ENCODE results near the gene XXYLT1.

Gene XXYLT1

GRCh38 chr3:195267096-195267495 is 3.9 kb downstream of the XXYLT1 start:
- no peak for DNase-seq (ENCODE audit: low read depth in 2 of 2, low spot score in 1 of 2)

- DNase-seq (ENCODE audit: low read depth in 2 of 2, low spot score in 1 of 2): no peak
These were observed 4.5 kb downstream of the XXYLT1 start for GRCh38 chr3:195266428-195266827.

- DNase-seq (ENCODE audit: low read depth in 2 of 2, low spot score in 1 of 2): no peak
These were observed 5.5 kb downstream of the XXYLT1 start for GRCh38 chr3:195265363-195265976.

GRCh38 chr3:195263925-195264600 is 6.9 kb downstream of the XXYLT1 start:
- DNase-seq (ENCODE audit: low read depth in 2 of 2, low spot score in 1 of 2): no peak

- no peak for DNase-seq (ENCODE audit: low read depth in 2 of 2, low spot score in 1 of 2)
These were observed 7.6 kb downstream of the XXYLT1 start for GRCh38 chr3:195263193-195263924.

GRCh38 chr3:195261925-195262324 is 9.0 kb downstream of the XXYLT1 start:
- no peak for DNase-seq (ENCODE audit: low read depth in 2 of 2, low spot score in 1 of 2)

GRCh38 chr3:195260280-195260905 is 10.6 kb downstream of the XXYLT1 start:
- no peak for DNase-seq (ENCODE audit: low read depth in 2 of 2, low spot score in 1 of 2)

- DNase-seq (ENCODE audit: low read depth in 2 of 2, low spot score in 1 of 2): peak; percentile 72 to 78
These were observed 11.3 kb downstream of the XXYLT1 start for GRCh38 chr3:195259475-195260279.

GRCh38 chr3:195259154-195259474 is 11.8 kb downstream of the XXYLT1 start:
- DNase-seq (ENCODE audit: low read depth in 2 of 2, low spot score in 1 of 2): no peak

GRCh38 chr3:195258449-195259153 is 12.4 kb downstream of the XXYLT1 start:
- DNase-seq (ENCODE audit: low read depth in 2 of 2, low spot score in 1 of 2): no peak

GRCh38 chr3:195257454-195258448 is 13.2 kb downstream of the XXYLT1 start:
- no peak for DNase-seq (ENCODE audit: low read depth in 2 of 2, low spot score in 1 of 2)

- no peak for DNase-seq (ENCODE audit: low read depth in 2 of 2, low spot score in 1 of 2)
These were observed 14.1 kb downstream of the XXYLT1 start for GRCh38 chr3:195256639-195257453.

- no peak for DNase-seq (ENCODE audit: low read depth in 2 of 2, low spot score in 1 of 2)
These were observed 15.1 kb downstream of the XXYLT1 start for GRCh38 chr3:195255571-195256501.

- DNase-seq (ENCODE audit: low read depth in 2 of 2, low spot score in 1 of 2): no peak
These were observed 15.8 kb downstream of the XXYLT1 start for GRCh38 chr3:195255176-195255500.

GRCh38 chr3:195254454-195255175 is 16.3 kb downstream of the XXYLT1 start:
- no peak for DNase-seq (ENCODE audit: low read depth in 2 of 2, low spot score in 1 of 2)

- DNase-seq (ENCODE audit: low read depth in 2 of 2, low spot score in 1 of 2): no peak
These were observed 17.0 kb downstream of the XXYLT1 start for GRCh38 chr3:195253923-195254432.

All from stimulated activated CD8-positive, alpha-beta memory T cell treated with anti-CD3 and anti-CD28 coated beads, Interleukin-4, amount 100 ng/mL, for 1 hour (primary cell).